ENCODE results near the gene EFNA5.

- TF ChIP-seq CTCF (IDR thresholded peaks at IDR 0.05; ENCODE audit: low read depth, low read length), result no peak
- no peak for TF ChIP-seq MAX (IDR thresholded peaks at IDR 0.05; ENCODE audit: low read depth, low read length)
- TF ChIP-seq POLR2A (IDR thresholded peaks at IDR 0.05; ENCODE audit: extremely low read depth, insufficient read length), result no peak
- no peak for TF ChIP-seq MYC (IDR thresholded peaks at IDR 0.05; ENCODE audit: low read depth, low read length)
Observed at GRCh38 chr5:107603349-107603748, 67.4 kb downstream of the EFNA5 start.

Measured in NB4 (cell line).